CD4-positive, alpha-beta T cell (primary cell): ENCODE measurements around the gene CD302. TPM values are rescaled to one million over a fixed set of nuclear protein-coding genes. Genes with fewer than 3 reads are reported as not detected.

Source experiments
- ATAC-seq: fragments of 200-7000 bp; cut with Tn5 transposase; one replicate; pipeline ENCODE4 v1.10.0; 2022; ENCODE audit warnings: mild to moderate bottlenecking; ENCODE audit not compliant: poor library complexity
- CTCF ChIA-PET: fragments of 350-600 bp; sonication (Branson Sonifier 250); formaldehyde crosslinking; loops from one replicate; lab custom pipeline; 2021; ENCODE audit warnings: antibody characterized with exemption, inconsistent platforms; lab: Charles Lee
- POLR2A ChIA-PET: fragments of 350-600 bp; sonication (Branson Sonifier 250); formaldehyde crosslinking; loops from one replicate; lab custom pipeline; 2021; ENCODE audit warnings: antibody characterized with exemption, inconsistent platforms; lab: Charles Lee
- DNase-seq, 14 experiments: peaks; one replicate each; pipeline ENCODE4 v3.0.0-alpha.2; 2013 to 2020; ENCODE audit warnings: mixed read lengths in 2 of 14
- H3K27ac ChIP-seq, 2 donors: one replicate each; pipeline versions ENCODE4 v1.5.1 to v1.7.0; 2013; ENCODE audit warnings: low read length in 2 of 2, low read depth in 1 of 2, mild to moderate bottlenecking in 1 of 2
- H3K27me3 ChIP-seq, 2 experiments: 1 replicate in 1 of 2; 2 replicates in 1 of 2; pipeline versions ENCODE4 v1.6.1 to v1.7.0; 2013; ENCODE audit warnings: low read length in 2 of 2, control low read depth in 1 of 2, mild to moderate bottlenecking in 1 of 2, moderate library complexity in 1 of 2; ENCODE audit not compliant: insufficient read depth in 2 of 2, control insufficient read depth in 1 of 2
- H3K36me3 ChIP-seq: one replicate; pipeline ENCODE4 v1.6.1; 2013; ENCODE audit warnings: low read length, control low read depth; ENCODE audit not compliant: insufficient read depth
- H3K4me1 ChIP-seq: one replicate; pipeline ENCODE4 v1.6.1; 2013; ENCODE audit warnings: low read length, control low read depth; ENCODE audit not compliant: insufficient read depth
- H3K4me3 ChIP-seq: one replicate; pipeline ENCODE4 v1.5.1; 2013; ENCODE audit warnings: mild to moderate bottlenecking, low read length, moderate library complexity
- H3K9me3 ChIP-seq, 2 experiments: 1 replicate in 1 of 2; 2 replicates in 1 of 2; pipeline versions ENCODE4 v1.6.1 to v1.7.0; 2013; ENCODE audit warnings: low read length in 2 of 2, mild to moderate bottlenecking in 2 of 2, control low read depth in 1 of 2, moderate library complexity in 1 of 2; ENCODE audit not compliant: control insufficient read depth in 1 of 2, insufficient read depth in 1 of 2
- H3K27ac Mint-ChIP-seq: one replicate; pipeline ENCODE4 v1.8.0; 2020; ENCODE audit warnings: mixed read lengths
- H3K27me3 Mint-ChIP-seq: one replicate; pipeline ENCODE4 v1.8.0; 2021; ENCODE audit warnings: mixed read lengths
- H3K36me3 Mint-ChIP-seq: one replicate; pipeline ENCODE4 v1.8.0; 2021; ENCODE audit warnings: low read depth, mixed read lengths
- H3K4me1 Mint-ChIP-seq: one replicate; pipeline ENCODE4 v1.8.0; 2021; ENCODE audit warnings: low read depth, mixed read lengths
- H3K4me3 Mint-ChIP-seq: one replicate; pipeline ENCODE4 v1.8.0; 2020; ENCODE audit warnings: mild to moderate bottlenecking, mixed read lengths
- H3K9me3 Mint-ChIP-seq: one replicate; pipeline ENCODE4 v1.8.0; 2020; ENCODE audit warnings: mixed read lengths
- CTCF ChIP-seq: fragments of 200-600 bp; IDR thresholded peaks from one replicate; pipeline ENCODE4 v1.8.0; 2022; ENCODE audit warnings: antibody characterized with exemption, mild to moderate bottlenecking
- intact Hi-C, 2 experiments: fragments of 100-400 bp; cut with DNase I in 1 of 2; cut with micrococcal nuclease in 1 of 2; formaldehyde crosslinking; loops; one replicate each; pipeline versions ENCODE4 v1.15.1 to v1.9.0; 2023 to 2025; cut with DNase I, micrococcal nuclease
- total RNA-seq, 174 experiments: library from RNA in 2 of 174; stranded (reverse) in 2 of 174; gene quantifications; one replicate each; pipeline ENCODE4 v1.2.3 and lab custom pipeline; 2021 to 2026

CD302 gene
- total RNA-seq, 2 experiments from 2014 or later: 1.0 to 1.1 TPM

GRCh38 chr2:159722580-159722979, 75.4 kb downstream of the CD302 start:
- ChIA-PET CTCF (no interaction called here), POLR2A (interaction anchor here (2.3 kb wide), 1 partner anchor 10 kb away, joined by 19 read pairs; the partner anchor contains the start of gene MARCHF7)
- no peaks in the 10 kb centered on the region for H3K9me3 ChIP-seq
- ATAC-seq (no peak), DNase-seq (no peak)
- no peak overlapping the region for H3K4me3 ChIP-seq
- Mint-ChIP-seq H3K27me3 (no peaks in the 10 kb centered on the region), H3K36me3 (peaks cover 93% of the 10 kb centered on the region), H3K4me1 (peaks cover 93% of the 10 kb centered on the region), H3K4me3 (peak overlapping the region; percentile 2), H3K27ac (peak overlapping the region; percentile 35), H3K9me3 (no peaks in the 10 kb centered on the region)
- no peak overlapping the region for H3K27ac ChIP-seq
- peaks cover 28% of the 10 kb centered on the region for H3K4me1 ChIP-seq
- intact Hi-C loops: no loop called here
- no peaks in the 10 kb centered on the region for H3K27me3 ChIP-seq
- peaks cover 41% of the 10 kb centered on the region for H3K36me3 ChIP-seq
- no peak for TF ChIP-seq CTCF

GRCh38 chr2:159720676-159721075, 77.3 kb downstream of the CD302 start:
- Histone ChIP-seq H3K4me3 (no peak overlapping the region), H3K9me3 (no peaks in the 10 kb centered on the region), H3K36me3 (peaks cover 55% of the 10 kb centered on the region), H3K4me1 (peaks cover 35% of the 10 kb centered on the region), H3K27ac (no peak overlapping the region), H3K27me3 (no peaks in the 10 kb centered on the region)
- Mint-ChIP-seq H3K9me3 (no peaks in the 10 kb centered on the region), H3K27me3 (no peaks in the 10 kb centered on the region), H3K4me1 (peaks cover 97% of the 10 kb centered on the region), H3K27ac (no peak overlapping the region), H3K36me3 (peaks cover 93% of the 10 kb centered on the region), H3K4me3 (peak overlapping the region; percentile 14)
- POLR2A ChIA-PET: interaction anchor here (2.3 kb wide), 1 partner anchor 8 kb away, joined by 19 read pairs; the partner anchor contains the start of gene MARCHF7
- DNase-seq (no peak), ATAC-seq (no peak)
- intact Hi-C loops: no loop called here
- CTCF ChIA-PET: interaction anchor here (0.5 kb wide), 1 partner anchor 1515 kb away, joined by 5 read pairs; no protein-coding TSS in a partner anchor
- no peak for TF ChIP-seq CTCF

Other genes with a start within 250 kb of the CD302 start
- 10 to 100 TPM; 17.9 to 18.5 TPM for gene BAZ2B, start 181.7 kb downstream of the CD302 start, total RNA-seq
- gene MARCHF7, start 85.7 kb downstream of the CD302 start, total RNA-seq: 10 to 100 TPM; 58.1 to 61.4 TPM
- 10 to 100 TPM; 22.5 to 23.7 TPM for gene LY75, start 106.5 kb upstream of the CD302 start, total RNA-seq